HepG2 (cell line): Measurements from ENCODE around the gene PEAK1. TPM values are rescaled to one million over a fixed set of nuclear protein-coding genes. Genes with fewer than 3 reads are reported as not detected.

Experiments
- ATAC-seq: fragments of 200-7000 bp; cut with Tn5 transposase; 3 replicates; pipeline ENCODE4 v1.9.1; 2020; ENCODE audit warnings: mild to moderate bottlenecking, moderate library complexity
- BruUV-seq: library from RNA; stranded (reverse); fragments of 400-500 nt; replicated peaks from 2 replicates; lab custom pipeline; 2021; lab: Mats Ljungman, UMichigan
- CTCF ChIA-PET: fragments of 300-600 bp; formaldehyde crosslinking; extraction: SDS; loops from one replicate; lab custom pipeline; 2021; ENCODE audit warnings: low total read pairs, inconsistent platforms, low intra/inter-chr PET ratio; lab: Yijun Ruan, JAX
- POLR2A ChIA-PET: fragments of 350-600 bp; sonication (Branson Sonifier 250); formaldehyde crosslinking; loops from one replicate; lab custom pipeline; 2020; ENCODE audit warnings: antibody characterized with exemption, inconsistent platforms; lab: Yijun Ruan, JAX
- DNase-seq: peaks from one replicate; pipeline ENCODE4 v3.0.0-alpha.2; 2015; ENCODE audit warnings: low spot score
- FAIRE-seq: peaks from 3 replicates; lab custom pipeline; 2011; peaks lifted over from hg19 to GRCh38; lab: Jason Lieb, UNC
- H2AFZ ChIP-seq: one replicate; pipeline ENCODE4 v1.6.1; 2011; ENCODE audit warnings: low read length, inconsistent platforms
- H3K27ac ChIP-seq: fragments of 300-600 bp; 3 replicates; pipeline ENCODE4 v1.8.0; 2011; ENCODE audit warnings: mixed run types, mild to moderate bottlenecking, mixed read lengths, low read length, inconsistent platforms; ENCODE audit not compliant: insufficient read depth; ENCODE audit errors: extremely low read length
- H3K27me3 ChIP-seq, 2 experiments: fragments of 200-600 bp in 1 of 2; 2 replicates in 1 of 2; 3 replicates in 1 of 2; pipeline versions ENCODE4 v1.6.0 to v1.8.0; 2011; ENCODE audit warnings: low read length in 2 of 2, mild to moderate bottlenecking in 2 of 2, moderate library complexity in 2 of 2, inconsistent platforms in 1 of 2; ENCODE audit not compliant: insufficient read depth in 2 of 2, control insufficient read depth in 1 of 2
- H3K36me3 ChIP-seq, 2 experiments: fragments of 200-600 bp in 1 of 2; replicated peaks in 1 of 2; 2 replicates in 1 of 2; 3 replicates in 1 of 2; pipeline versions ENCODE4 v1.5.1 to v1.8.0; 2011; ENCODE audit warnings: low read length in 2 of 2, inconsistent platforms in 1 of 2; ENCODE audit not compliant: insufficient read depth in 2 of 2, control insufficient read depth in 1 of 2
- H3K4me1 ChIP-seq: 2 replicates; pipeline ENCODE4 v1.5.1; 2012; ENCODE audit warnings: low read length, inconsistent platforms; ENCODE audit not compliant: insufficient read depth
- H3K4me2 ChIP-seq: 2 replicates; pipeline ENCODE4 v1.6.0; 2011; ENCODE audit warnings: low read depth, low read length, inconsistent platforms
- H3K4me3 ChIP-seq, 3 experiments: fragments of 200-600 bp in 1 of 3; sonication (generic), shearing (Covaris generic) in 1 of 3; replicated peaks in 1 of 3; 2 replicates each; pipeline ENCODE4 v1.5.1; 2011 to 2016; ENCODE audit warnings: low read length in 3 of 3, inconsistent platforms in 2 of 3, low read depth in 2 of 3, mild to moderate bottlenecking in 2 of 3, control low read depth in 1 of 3, mixed read lengths in 1 of 3; ENCODE audit not compliant: insufficient read depth in 1 of 3
- H3K79me2 ChIP-seq: one replicate; pipeline ENCODE4 v1.6.1; 2011; ENCODE audit warnings: low read length, inconsistent platforms; ENCODE audit not compliant: insufficient read depth
- H3K9ac ChIP-seq: 2 replicates; pipeline ENCODE4 v1.6.0; 2011; ENCODE audit warnings: mild to moderate bottlenecking, low read depth, low read length, inconsistent platforms; ENCODE audit not compliant: insufficient read depth
- H3K9me3 ChIP-seq: 2 replicates; pipeline ENCODE4 v1.5.1; 2012; ENCODE audit warnings: mild to moderate bottlenecking, low read length
- H4K20me1 ChIP-seq: 2 replicates; pipeline ENCODE4 v1.6.0; 2011; ENCODE audit warnings: inconsistent platforms, mild to moderate bottlenecking, low read length, moderate library complexity; ENCODE audit not compliant: insufficient read depth
- AFF4 ChIP-seq: sonication (generic); formaldehyde crosslinking; IDR thresholded peaks from 2 replicates; pipeline ENCODE4 v1.4.0; 2020; ENCODE audit warnings: missing genetic modification reagents
- ARID2 ChIP-seq: sonication (generic); formaldehyde crosslinking; IDR thresholded peaks from 2 replicates; pipeline ENCODE4 v1.8.1; 2022; ENCODE audit warnings: mild to moderate bottlenecking, missing genetic modification reagents, borderline replicate concordance
- ATF7-NPFF ChIP-seq: sonication (generic); formaldehyde crosslinking; IDR thresholded peaks from 2 replicates; pipeline ENCODE4 v1.8.1; 2023; ENCODE audit warnings: mild to moderate bottlenecking, low read depth, missing genetic modification reagents, moderate library complexity
- GMEB2 ChIP-seq: IDR thresholded peaks from 2 replicates; pipeline ENCODE4 v1.6.1; 2016; ENCODE audit warnings: missing biosample characterization, missing genetic modification reagents, low read depth
- NFIB ChIP-seq: sonication (generic); formaldehyde crosslinking; IDR thresholded peaks from 2 replicates; pipeline ENCODE4 v1.9.0; 2021; ENCODE audit warnings: missing genetic modification reagents, mild to moderate bottlenecking, borderline replicate concordance
- NR2F2 ChIP-seq: IDR thresholded peaks from 2 replicates; pipeline ENCODE4 v1.6.1; 2012; ENCODE audit warnings: low read depth, inconsistent platforms, borderline replicate concordance
- PAF1 ChIP-seq: IDR thresholded peaks from 2 replicates; pipeline ENCODE4 v1.6.1; 2016; ENCODE audit warnings: missing genetic modification reagents, missing compliant biosample characterization
- SATB2 ChIP-seq: sonication (generic); formaldehyde crosslinking; IDR thresholded peaks from 2 replicates; pipeline ENCODE4 v1.5.0; 2020; ENCODE audit warnings: missing genetic modification reagents
- ZMYM3 ChIP-seq: sonication (generic); formaldehyde crosslinking; IDR thresholded peaks from 2 replicates; pipeline ENCODE4 v1.5.1; 2020; ENCODE audit warnings: mild to moderate bottlenecking, missing genetic modification reagents
- ZNF20 ChIP-seq: sonication (generic); formaldehyde crosslinking; IDR thresholded peaks from 2 replicates; pipeline ENCODE4 v1.4.0; 2020; ENCODE audit warnings: mild to moderate bottlenecking, moderate library complexity, missing genetic modification reagents
- ZNF253 ChIP-seq: sonication (generic); formaldehyde crosslinking; IDR thresholded peaks from 2 replicates; pipeline ENCODE4 v1.8.0; 2022; ENCODE audit warnings: mild to moderate bottlenecking, missing genetic modification reagents, borderline replicate concordance
- ZNF510 ChIP-seq: sonication (generic); formaldehyde crosslinking; IDR thresholded peaks from 2 replicates; pipeline ENCODE4 v1.4.0; 2020; ENCODE audit warnings: low read depth, mild to moderate bottlenecking, missing genetic modification reagents
- ZNF619 ChIP-seq: sonication (generic); formaldehyde crosslinking; IDR thresholded peaks from 2 replicates; pipeline ENCODE4 v1.4.0; 2020; ENCODE audit warnings: mild to moderate bottlenecking, missing genetic modification reagents
- ZNF879 ChIP-seq: sonication (generic); formaldehyde crosslinking; IDR thresholded peaks from 2 replicates; pipeline ENCODE4 v1.8.1; 2023; ENCODE audit warnings: missing genetic modification reagents
- in situ Hi-C: cut with HindIII; loops from 2 replicates; pipeline ENCODE4 v1.10.0; 2017; ENCODE audit warnings: low pct_unique_long_range_greater_than_20kb; ENCODE audit not compliant: extremely low pct_ligation_motif_present
- intact Hi-C: fragments of 100-400 bp; cut with micrococcal nuclease; formaldehyde crosslinking; loops from one replicate; pipeline ENCODE4 v1.10.0; 2022; ENCODE audit not compliant: unreplicated experiment
- polyA plus RNA-seq, 8 experiments: library from polyadenylated mRNA; depleted of rRNA in 3 of 8; stranded (reverse) in 7 of 8; unstranded in 1 of 8; fragments of >200 nt; fragmentation: Illumina TruSeq in 4 of 8; extraction: Trizol in 4 of 8; gene quantifications; 2 replicates each; pipeline versions ENCODE4 v1.2.1 to v1.2.3, GENCODE V29; 2011 to 2016; ENCODE audit warnings: low read depth in 4 of 8, missing spikeins in 1 of 8, mixed read lengths in 1 of 8; ENCODE audit not compliant: insufficient read depth in 1 of 8
- total RNA-seq, 5 experiments: library from RNA; depleted of rRNA; stranded (reverse); fragments of >200 nt; fragmentation: Illumina TruSeq; extraction: Trizol; gene quantifications; 2 replicates each; pipeline ENCODE4 v1.2.3, GENCODE V29; 2016; ENCODE audit warnings: low read depth in 1 of 5
- TF ChIP-seq, protein P1 (sequence below): sonication (generic); formaldehyde crosslinking; IDR thresholded peaks from 2 replicates; pipeline ENCODE4 v1.8.0; 2022; ENCODE audit warnings: missing genetic modification reagents, low read depth, mild to moderate bottlenecking, borderline replicate concordance

Gene PEAK1
- total and polyA plus RNA-seq, 2 of the 13 experiments (the other 11 are each of a cell fraction or from before 2014, with no cell fraction given): 6.0 to 6.6 TPM

- TF ChIP-seq, protein P1, sequence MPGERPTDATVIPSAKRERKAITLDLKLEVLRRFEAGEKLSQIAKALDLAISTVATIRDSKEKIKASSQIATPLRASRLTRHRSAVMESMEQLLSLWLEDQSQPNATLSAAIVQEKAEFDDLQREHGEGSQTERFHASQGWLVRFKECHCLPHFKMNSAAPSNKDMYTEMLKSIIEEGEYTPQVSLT (CRISPR knock-in tag): no peak
- TF ChIP-seq ATF7-NPFF (CRISPR knock-in tag) (no peak), ZNF510 (CRISPR knock-in tag) (no peak)
Observed at GRCh38 chr15:77235566-77235965, 184.3 kb downstream of the PEAK1 start (continued).

DNA sequence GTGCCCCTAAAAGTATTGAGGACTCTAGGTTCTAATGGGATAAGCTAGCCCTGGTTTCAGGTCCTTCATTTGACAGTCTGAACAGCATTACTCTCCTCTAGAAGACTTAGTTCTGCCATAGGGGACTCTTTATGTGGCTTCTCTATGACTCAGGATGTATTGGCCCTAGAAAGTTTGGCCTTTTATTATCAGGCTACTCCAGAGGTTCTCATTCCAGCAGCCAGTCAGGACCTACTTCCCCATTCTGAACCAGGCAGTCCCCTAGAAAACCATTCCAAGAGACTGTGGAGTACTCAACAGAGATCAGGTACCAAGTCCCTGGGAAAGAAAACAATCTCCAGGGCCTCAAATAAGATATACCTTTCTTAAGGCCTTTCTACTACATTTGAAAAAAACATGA, 191.1 kb downstream of the PEAK1 start:
- H3K27ac ChIP-seq: no peak overlapping the region
- intact Hi-C loops: no loop called here
- ChIA-PET CTCF (no interaction called here), POLR2A (no interaction called here)
- DNase-seq (no peak), ATAC-seq (no peak), FAIRE-seq (no peak)
- no peak overlapping the region for H3K4me3 ChIP-seq
- no peaks in the 10 kb centered on the region for H3K79me2 ChIP-seq
- H3K4me1 ChIP-seq: peaks cover 35% of the 10 kb centered on the region
- H3K9ac ChIP-seq: no peak overlapping the region
- BruUV-seq: no TSS peak
- no peaks in the 10 kb centered on the region for H3K9me3 ChIP-seq
- TF ChIP-seq NR2F2 (no peak), ZNF20 (no peak), GMEB2 (CRISPR knock-in tag) (no peak), ZNF619 (CRISPR knock-in tag) (no peak), SATB2 (CRISPR knock-in tag) (no peak), AFF4 (CRISPR knock-in tag) (no peak), ZMYM3 (no peak), ZNF879 (CRISPR knock-in tag) (no peak), NFIB (CRISPR knock-in tag) (no peak), ZNF253 (no peak), PAF1 (CRISPR knock-in tag) (no peak), ARID2 (CRISPR knock-in tag) (no peak)
- no peaks in the 10 kb centered on the region for H3K36me3 ChIP-seq
- H4K20me1 ChIP-seq: no peaks in the 10 kb centered on the region
- no peaks in the 10 kb centered on the region for H3K27me3 ChIP-seq
- in situ Hi-C loops: no loop called here
- H2AFZ ChIP-seq: no peak overlapping the region
- H3K4me2 ChIP-seq: no peak overlapping the region
